ENCODE results near the gene SIRT5.

SIRT5 gene

DNA sequence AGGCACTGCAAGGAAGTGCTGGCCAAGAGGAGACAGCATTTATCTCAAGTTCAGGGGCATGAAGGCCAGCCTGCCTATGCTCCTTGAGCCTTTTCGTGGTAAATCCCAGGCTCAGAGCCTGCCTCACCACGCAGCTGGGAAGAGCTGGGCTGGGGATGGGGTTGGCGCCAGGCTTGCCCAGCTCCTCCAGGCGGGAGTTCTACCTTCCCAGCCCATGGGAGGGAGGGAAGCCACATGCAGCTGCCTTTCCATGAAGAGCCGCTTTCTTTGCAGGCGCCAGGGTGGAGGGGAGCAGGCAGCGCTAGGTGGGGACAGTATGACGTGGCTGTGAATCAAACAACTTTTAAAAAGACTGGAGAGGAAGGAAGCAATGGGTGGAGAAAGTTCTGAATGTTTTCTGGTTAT is 19.5 kb upstream of the SIRT5 start:
- Histone ChIP-seq H3K9ac (ENCODE audit: low read depth, low read length) (no peak overlapping the region), H3K36me3 (ENCODE audit: control insufficient read depth, insufficient read depth, low read length) (no peaks in the 10 kb centered on the region), H3K4me3 (ENCODE audit: low read depth, low read length) (no peak overlapping the region), H3K27ac (ENCODE audit: low read depth, low read length) (peak overlapping the region; percentile 63), H3K4me1 (ENCODE audit: control insufficient read depth, insufficient read depth, low read length) (peaks cover 15% of the 10 kb centered on the region), H3K9me3 (ENCODE audit: control insufficient read depth, insufficient read depth, low read length) (no peaks in the 10 kb centered on the region), H3K27me3 (ENCODE audit: control insufficient read depth, insufficient read depth, low read length) (no peaks in the 10 kb centered on the region; the same call in 1 of the 2 replicates)

DNA sequence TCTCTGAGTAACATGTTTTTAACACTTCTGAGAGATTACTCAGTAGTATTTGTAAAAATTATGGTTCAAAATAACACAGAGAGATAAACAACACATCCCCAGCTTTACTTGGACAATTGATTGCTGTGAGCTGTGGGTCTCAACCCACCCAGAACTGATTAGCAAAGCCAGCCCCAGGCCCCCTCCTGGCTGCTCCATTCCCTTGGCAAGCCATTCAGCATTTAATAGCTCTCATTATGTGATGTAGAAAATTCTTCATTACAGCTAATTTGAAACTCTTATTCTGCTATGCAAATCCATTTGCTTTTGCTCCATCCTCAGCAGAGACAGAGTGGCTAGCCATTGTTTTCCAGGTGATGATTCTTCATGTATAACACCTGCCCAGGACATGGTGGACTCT is 16.6 kb upstream of the SIRT5 start:
- Histone ChIP-seq H3K9ac (ENCODE audit: low read depth, low read length) (no peak overlapping the region), H3K4me1 (ENCODE audit: control insufficient read depth, insufficient read depth, low read length) (peaks cover 19% of the 10 kb centered on the region), H3K36me3 (ENCODE audit: control insufficient read depth, insufficient read depth, low read length) (no peaks in the 10 kb centered on the region), H3K4me3 (ENCODE audit: low read depth, low read length) (no peak overlapping the region), H3K27ac (ENCODE audit: low read depth, low read length) (no peak overlapping the region), H3K27me3 (ENCODE audit: control insufficient read depth, insufficient read depth, low read length) (no peaks in the 10 kb centered on the region; the same call in 1 of the 2 replicates), H3K9me3 (ENCODE audit: control insufficient read depth, insufficient read depth, low read length) (no peaks in the 10 kb centered on the region)

DNA sequence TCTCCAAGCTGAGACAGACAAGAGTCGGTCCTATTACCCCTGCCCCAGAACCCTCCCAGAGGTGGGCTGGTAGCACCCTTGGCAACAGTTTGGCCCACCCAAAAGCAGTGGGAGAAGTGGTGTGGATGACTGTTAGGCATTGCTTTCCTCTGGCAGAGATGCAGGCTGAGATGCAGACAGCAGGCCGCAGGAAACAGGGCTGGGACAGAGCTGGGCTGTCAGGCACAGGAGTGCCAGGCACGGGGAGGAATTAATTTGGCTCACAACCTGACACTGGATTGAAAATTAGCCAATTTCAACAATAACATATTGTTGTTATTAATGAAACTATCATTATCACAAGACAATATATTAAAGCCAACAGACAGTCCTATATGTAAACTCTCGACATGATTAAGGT is 15.7 kb upstream of the SIRT5 start:
- peaks cover 19% of the 10 kb centered on the region for H3K4me1 ChIP-seq (ENCODE audit: control insufficient read depth, insufficient read depth, low read length)
- no peak overlapping the region for H3K27ac ChIP-seq (ENCODE audit: low read depth, low read length)
- no peaks in the 10 kb centered on the region for H3K9me3 ChIP-seq (ENCODE audit: control insufficient read depth, insufficient read depth, low read length)
- H3K9ac ChIP-seq (ENCODE audit: low read depth, low read length), result no peak overlapping the region
- no peak overlapping the region for H3K4me3 ChIP-seq (ENCODE audit: low read depth, low read length)
- no peaks in the 10 kb centered on the region for H3K36me3 ChIP-seq (ENCODE audit: control insufficient read depth, insufficient read depth, low read length)
- no peaks in the 10 kb centered on the region; the same call in 1 of the 2 replicates for H3K27me3 ChIP-seq (ENCODE audit: control insufficient read depth, insufficient read depth, low read length)

DNA sequence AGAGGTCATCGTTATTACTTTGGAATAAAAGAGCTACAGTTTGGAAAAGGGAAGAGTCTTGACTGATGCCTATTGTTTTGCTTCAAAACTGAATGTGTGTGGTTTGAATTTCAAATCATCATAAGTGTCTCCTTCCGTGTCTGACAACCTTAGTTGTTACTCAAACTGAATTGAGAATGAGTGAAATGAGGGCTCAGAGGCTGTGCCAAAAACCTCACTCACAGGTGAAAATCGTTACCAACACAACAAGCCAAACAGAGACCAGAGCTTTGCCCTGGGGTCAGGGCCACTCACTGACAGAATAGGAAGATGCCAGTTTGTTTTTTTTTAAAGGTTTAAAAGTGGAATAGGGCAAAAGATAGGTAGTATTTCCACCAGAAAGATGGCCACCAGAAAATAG is 15.2 kb upstream of the SIRT5 start:
- H3K9me3 ChIP-seq (ENCODE audit: control insufficient read depth, insufficient read depth, low read length), result no peaks in the 10 kb centered on the region
- H3K4me3 ChIP-seq (ENCODE audit: low read depth, low read length), result no peak overlapping the region
- no peak overlapping the region for H3K27ac ChIP-seq (ENCODE audit: low read depth, low read length)
- H3K27me3 ChIP-seq (ENCODE audit: control insufficient read depth, insufficient read depth, low read length), result no peaks in the 10 kb centered on the region
- H3K4me1 ChIP-seq (ENCODE audit: control insufficient read depth, insufficient read depth, low read length), result peaks cover 16% of the 10 kb centered on the region
- no peaks in the 10 kb centered on the region for H3K36me3 ChIP-seq (ENCODE audit: control insufficient read depth, insufficient read depth, low read length)
- no peak overlapping the region for H3K9ac ChIP-seq (ENCODE audit: low read depth, low read length)

DNA sequence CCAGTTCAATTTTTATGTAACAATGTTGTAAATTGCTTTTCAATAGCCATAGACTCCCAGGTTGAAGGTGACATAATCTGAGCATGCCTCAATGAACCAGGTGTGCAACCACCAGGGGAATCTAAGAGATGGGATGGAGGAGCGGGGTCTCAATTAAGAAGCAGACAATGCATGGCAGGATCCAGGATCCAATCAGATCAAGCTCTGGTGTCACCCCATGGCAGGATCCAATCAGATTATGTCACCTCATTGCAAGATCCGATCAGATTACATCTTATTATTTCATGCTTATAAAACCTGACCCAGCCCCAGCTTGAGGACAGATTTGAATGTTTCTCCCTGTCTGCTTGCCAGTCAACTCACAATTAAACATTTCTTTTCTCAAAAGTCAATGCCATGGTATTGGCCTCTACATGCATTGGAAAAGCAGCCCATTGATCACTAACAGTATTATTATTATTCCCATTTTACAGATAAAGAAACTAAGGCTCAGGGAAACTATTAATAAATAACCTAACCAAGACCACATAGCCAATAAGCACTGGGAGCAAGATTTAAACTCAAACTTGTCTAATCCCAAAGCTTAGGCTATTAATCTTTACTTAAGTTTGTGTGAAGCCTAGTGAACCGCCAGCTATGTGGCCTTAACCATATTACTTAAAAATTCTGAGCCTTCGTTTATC is 14.3 kb upstream of the SIRT5 start:
- Histone ChIP-seq H3K27me3 (ENCODE audit: control insufficient read depth, insufficient read depth, low read length) (no peaks in the 10 kb centered on the region), H3K4me1 (ENCODE audit: control insufficient read depth, insufficient read depth, low read length) (peaks cover 7% of the 10 kb centered on the region), H3K4me3 (ENCODE audit: low read depth, low read length) (no peak overlapping the region), H3K36me3 (ENCODE audit: control insufficient read depth, insufficient read depth, low read length) (no peaks in the 10 kb centered on the region), H3K9me3 (ENCODE audit: control insufficient read depth, insufficient read depth, low read length) (no peaks in the 10 kb centered on the region), H3K27ac (ENCODE audit: low read depth, low read length) (no peak overlapping the region), H3K9ac (ENCODE audit: low read depth, low read length) (no peak overlapping the region)

DNA sequence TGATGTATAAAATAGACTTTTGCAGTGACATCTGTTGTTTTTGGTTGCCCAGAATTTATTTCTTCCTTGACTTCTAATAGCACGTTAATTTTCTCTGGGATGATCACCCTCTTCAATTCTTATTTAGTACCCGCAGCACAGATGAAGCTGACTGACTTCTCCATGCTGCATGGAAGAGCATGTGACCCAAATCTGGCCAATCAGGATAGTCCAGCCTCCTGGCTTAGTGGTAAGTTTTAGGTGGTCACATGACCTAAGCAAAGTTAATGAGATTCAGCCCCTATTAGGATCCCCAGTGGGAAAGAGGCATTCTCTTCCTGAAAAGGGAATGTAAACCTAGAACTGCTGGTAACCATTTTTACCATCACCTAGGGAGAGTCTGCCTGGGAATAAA is 13.8 kb upstream of the SIRT5 start:
- H3K9ac ChIP-seq (ENCODE audit: low read depth, low read length), result no peak overlapping the region
- H3K9me3 ChIP-seq (ENCODE audit: control insufficient read depth, insufficient read depth, low read length), result no peaks in the 10 kb centered on the region
- no peaks in the 10 kb centered on the region for H3K36me3 ChIP-seq (ENCODE audit: control insufficient read depth, insufficient read depth, low read length)
- H3K4me1 ChIP-seq (ENCODE audit: control insufficient read depth, insufficient read depth, low read length), result peaks cover 4% of the 10 kb centered on the region; the same call in 1 of the 2 replicates
- H3K27me3 ChIP-seq (ENCODE audit: control insufficient read depth, insufficient read depth, low read length), result no peaks in the 10 kb centered on the region
- no peak overlapping the region for H3K27ac ChIP-seq (ENCODE audit: low read depth, low read length)
- no peak overlapping the region for H3K4me3 ChIP-seq (ENCODE audit: low read depth, low read length)

DNA sequence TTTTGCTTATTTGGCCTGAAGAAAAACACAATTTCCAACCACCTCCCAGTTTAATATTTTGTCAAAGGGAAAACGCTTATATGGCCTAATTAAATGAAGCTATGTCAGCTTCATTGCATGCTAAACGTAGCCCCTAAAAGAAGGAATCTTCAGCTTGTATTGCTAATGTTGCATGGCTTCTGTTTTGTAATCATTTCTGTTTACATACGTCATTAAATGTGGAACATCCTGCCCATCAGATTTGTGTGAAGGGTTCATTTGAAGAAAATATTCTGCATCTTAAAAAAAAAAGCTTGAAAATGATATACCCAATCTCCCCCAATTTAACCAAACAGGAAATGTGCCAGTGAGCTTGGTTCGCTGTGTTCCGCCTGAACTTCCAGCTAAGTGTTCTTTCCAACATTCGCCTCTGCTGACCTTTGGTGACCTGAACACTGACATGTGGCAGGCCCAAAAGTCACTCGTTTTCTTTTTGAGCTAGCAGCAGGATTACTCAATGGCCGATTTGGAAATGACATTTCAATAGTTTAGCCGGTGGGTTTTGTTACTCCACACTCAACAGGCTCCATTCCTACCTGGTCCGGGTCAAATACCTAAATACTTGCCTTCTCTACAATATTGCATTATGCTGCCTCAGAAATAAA is 12.7 kb upstream of the SIRT5 start:
- H3K4me3 ChIP-seq (ENCODE audit: low read depth, low read length), result no peak overlapping the region

DNA sequence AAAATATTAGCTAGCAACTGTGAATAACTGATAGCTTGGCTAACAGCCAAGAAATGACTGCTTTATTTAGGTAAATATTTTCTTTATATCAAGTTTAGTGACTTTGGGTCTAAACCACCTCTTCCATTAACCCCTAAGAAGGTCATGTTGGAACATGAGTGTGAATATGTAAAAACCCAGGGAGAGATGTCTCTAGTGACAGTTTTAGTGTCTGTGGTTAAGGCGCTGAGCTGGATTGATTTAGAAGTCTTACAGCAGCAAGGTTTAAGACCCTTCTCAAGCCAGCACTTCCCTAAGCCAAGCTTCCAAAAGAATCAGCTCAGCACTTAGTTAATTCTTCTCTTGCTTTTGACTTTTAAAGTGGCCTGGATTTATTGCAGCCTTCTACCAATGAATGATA is 11.4 kb upstream of the SIRT5 start:
- no peaks in the 10 kb centered on the region for H3K27me3 ChIP-seq (ENCODE audit: control insufficient read depth, insufficient read depth, low read length)
- peaks cover 4% of the 10 kb centered on the region; the same call in 1 of the 2 replicates for H3K4me1 ChIP-seq (ENCODE audit: control insufficient read depth, insufficient read depth, low read length)
- no peak overlapping the region for H3K9ac ChIP-seq (ENCODE audit: low read depth, low read length)
- H3K27ac ChIP-seq (ENCODE audit: low read depth, low read length), result no peak overlapping the region
- H3K9me3 ChIP-seq (ENCODE audit: control insufficient read depth, insufficient read depth, low read length), result no peaks in the 10 kb centered on the region
- H3K4me3 ChIP-seq (ENCODE audit: low read depth, low read length), result no peak overlapping the region
- H3K36me3 ChIP-seq (ENCODE audit: control insufficient read depth, insufficient read depth, low read length), result no peaks in the 10 kb centered on the region

More for the DNA sequence above, 12.7 kb upstream of the SIRT5 start:
- Histone ChIP-seq H3K27ac (ENCODE audit: low read depth, low read length) (no peak overlapping the region), H3K9me3 (ENCODE audit: control insufficient read depth, insufficient read depth, low read length) (no peaks in the 10 kb centered on the region), H3K9ac (ENCODE audit: low read depth, low read length) (no peak overlapping the region), H3K36me3 (ENCODE audit: control insufficient read depth, insufficient read depth, low read length) (no peaks in the 10 kb centered on the region), H3K4me1 (ENCODE audit: control insufficient read depth, insufficient read depth, low read length) (peaks cover 4% of the 10 kb centered on the region; the same call in 1 of the 2 replicates), H3K27me3 (ENCODE audit: control insufficient read depth, insufficient read depth, low read length) (no peaks in the 10 kb centered on the region)

DNA sequence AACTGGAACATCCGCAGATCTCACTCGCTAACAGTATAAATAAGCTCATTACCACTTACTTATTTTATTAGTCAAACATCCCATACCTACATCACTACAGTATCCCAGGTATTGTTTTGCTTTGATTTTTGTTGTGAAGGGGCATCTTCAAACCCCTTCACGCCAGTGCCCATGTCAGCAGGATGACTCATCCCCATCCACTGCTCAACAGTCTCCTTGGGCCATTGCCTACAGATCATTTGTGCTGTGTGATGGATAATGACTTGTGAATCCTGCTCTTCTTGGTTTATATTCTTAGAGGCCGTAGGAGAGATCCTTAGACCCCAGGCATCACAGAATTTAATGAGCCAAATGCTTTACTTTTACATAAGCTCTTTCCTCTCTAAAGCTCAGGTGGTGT is 8.5 kb upstream of the SIRT5 start:
- H3K9me3 ChIP-seq (ENCODE audit: control insufficient read depth, insufficient read depth, low read length), result no peaks in the 10 kb centered on the region
- H3K9ac ChIP-seq (ENCODE audit: low read depth, low read length), result no peak overlapping the region
- no peaks in the 10 kb centered on the region for H3K27me3 ChIP-seq (ENCODE audit: control insufficient read depth, insufficient read depth, low read length)
- H3K36me3 ChIP-seq (ENCODE audit: control insufficient read depth, insufficient read depth, low read length), result no peaks in the 10 kb centered on the region
- H3K4me3 ChIP-seq (ENCODE audit: low read depth, low read length), result no peak overlapping the region
- peaks cover 2% of the 10 kb centered on the region; the same call in 1 of the 2 replicates for H3K4me1 ChIP-seq (ENCODE audit: control insufficient read depth, insufficient read depth, low read length)
- H3K27ac ChIP-seq (ENCODE audit: low read depth, low read length), result no peak overlapping the region

DNA sequence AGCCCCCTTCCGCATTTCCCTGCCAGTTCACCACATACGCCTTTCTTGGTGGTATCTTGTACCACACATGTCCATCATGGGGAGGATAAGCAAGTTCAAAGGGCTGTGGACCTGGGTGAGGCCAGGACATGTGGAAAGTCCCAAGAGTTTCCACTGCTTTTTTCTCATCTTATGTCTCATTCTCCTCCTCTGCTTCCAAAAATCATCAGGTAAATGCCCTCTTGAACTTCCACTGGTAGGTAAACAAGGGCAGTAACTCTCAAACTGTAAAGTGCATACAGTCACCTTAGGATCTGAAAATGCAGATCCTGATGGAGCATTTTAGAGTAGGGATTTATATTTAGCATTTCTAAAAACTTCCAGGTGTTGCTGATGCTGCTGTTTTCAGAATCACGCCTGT is 7.9 kb upstream of the SIRT5 start:
- Histone ChIP-seq H3K9me3 (ENCODE audit: control insufficient read depth, insufficient read depth, low read length) (no peaks in the 10 kb centered on the region), H3K27me3 (ENCODE audit: control insufficient read depth, insufficient read depth, low read length) (no peaks in the 10 kb centered on the region), H3K27ac (ENCODE audit: low read depth, low read length) (no peak overlapping the region), H3K4me3 (ENCODE audit: low read depth, low read length) (no peak overlapping the region), H3K36me3 (ENCODE audit: control insufficient read depth, insufficient read depth, low read length) (no peaks in the 10 kb centered on the region), H3K4me1 (ENCODE audit: control insufficient read depth, insufficient read depth, low read length) (no peaks in the 10 kb centered on the region), H3K9ac (ENCODE audit: low read depth, low read length) (no peak overlapping the region)

DNA sequence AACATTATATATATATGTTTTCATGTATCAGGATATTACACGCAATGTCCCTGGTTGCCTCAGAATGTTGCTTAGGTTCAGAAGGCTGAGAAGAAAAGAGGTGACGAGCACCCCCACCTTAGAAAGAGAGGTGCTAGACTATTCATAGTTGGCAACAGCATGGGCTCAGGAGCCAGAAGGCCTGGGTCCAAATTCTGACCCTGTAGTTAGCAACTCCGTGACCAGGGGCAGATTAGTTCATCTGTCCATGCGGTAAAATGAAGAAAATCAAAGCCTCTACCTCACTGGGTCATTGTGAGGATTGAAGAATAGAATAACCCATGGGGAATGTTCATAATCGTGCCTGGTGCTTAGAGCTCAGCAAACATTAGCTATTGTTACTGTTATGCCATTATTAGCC is 5.4 kb upstream of the SIRT5 start:
- Histone ChIP-seq H3K4me1 (ENCODE audit: control insufficient read depth, insufficient read depth, low read length) (peaks cover 7% of the 10 kb centered on the region), H3K27ac (ENCODE audit: low read depth, low read length) (no peak overlapping the region), H3K36me3 (ENCODE audit: control insufficient read depth, insufficient read depth, low read length) (no peaks in the 10 kb centered on the region), H3K9me3 (ENCODE audit: control insufficient read depth, insufficient read depth, low read length) (no peaks in the 10 kb centered on the region), H3K9ac (ENCODE audit: low read depth, low read length) (no peak overlapping the region), H3K27me3 (ENCODE audit: control insufficient read depth, insufficient read depth, low read length) (no peaks in the 10 kb centered on the region), H3K4me3 (ENCODE audit: low read depth, low read length) (no peak overlapping the region)

Measured in HUES48 (cell line).